Natural killer cell (primary cell): ENCODE measurements around the gene WDR3. TPM values are rescaled to one million over a fixed set of nuclear protein-coding genes. Genes with fewer than 3 reads are reported as not detected.

Experiments
- ATAC-seq, 3 donors: fragments of 150-1000 bp in 2 of 3; fragments of 200-7000 bp in 1 of 3; cut with Tn5 transposase; 1 replicate in 1 of 3; 2 replicates in 2 of 3; pipeline ENCODE4 v1.10.0; 2021; ENCODE audit warnings: mild to moderate bottlenecking in 2 of 3, moderate library complexity in 2 of 3
- DNase-seq, 2 donors: peaks; one replicate each; pipeline versions ENCODE4 v3.0.0 to v3.0.0-alpha.2; 2013 to 2021; ENCODE audit warnings: mixed read lengths in 1 of 2
- H3K27ac ChIP-seq: one replicate; pipeline ENCODE4 v1.5.1; 2013; ENCODE audit warnings: mild to moderate bottlenecking, low read length
- H3K27me3 ChIP-seq: one replicate; pipeline ENCODE4 v1.6.1; 2013; ENCODE audit warnings: low read length; ENCODE audit not compliant: control insufficient read depth, insufficient read depth
- H3K36me3 ChIP-seq: one replicate; pipeline ENCODE4 v1.6.1; 2013; ENCODE audit warnings: low read length; ENCODE audit not compliant: control insufficient read depth, insufficient read depth
- H3K4me1 ChIP-seq: one replicate; pipeline ENCODE4 v1.6.1; 2013; ENCODE audit warnings: low read length; ENCODE audit not compliant: control insufficient read depth, insufficient read depth
- H3K4me3 ChIP-seq: one replicate; pipeline ENCODE4 v1.5.1; 2013; ENCODE audit warnings: low read length
- H3K9me3 ChIP-seq: one replicate; pipeline ENCODE4 v1.6.1; 2013; ENCODE audit warnings: low read length; ENCODE audit not compliant: control insufficient read depth, insufficient read depth
- H3K27ac Mint-ChIP-seq, 2 donors: one replicate each; pipeline ENCODE4 v1.8.0; 2022; ENCODE audit warnings: mild to moderate bottlenecking in 2 of 2, mixed read lengths in 2 of 2, moderate library complexity in 1 of 2
- H3K27me3 Mint-ChIP-seq, 2 donors: one replicate each; pipeline ENCODE4 v1.8.0; 2022; ENCODE audit warnings: low read depth in 2 of 2, mixed read lengths in 2 of 2
- H3K36me3 Mint-ChIP-seq: one replicate; pipeline ENCODE4 v1.8.0; 2022; ENCODE audit warnings: mixed read lengths
- H3K4me1 Mint-ChIP-seq, 2 donors: one replicate each; pipeline ENCODE4 v1.8.0; 2022; ENCODE audit warnings: mixed read lengths in 2 of 2
- H3K4me3 Mint-ChIP-seq: one replicate; pipeline ENCODE4 v1.8.0; 2022; ENCODE audit warnings: mild to moderate bottlenecking, moderate library complexity, mixed read lengths
- H3K9me3 Mint-ChIP-seq, 2 donors: one replicate each; pipeline ENCODE4 v1.8.0; 2022; ENCODE audit warnings: mixed read lengths in 2 of 2
- CTCF ChIP-seq: fragments of 200-600 bp; IDR thresholded peaks from one replicate; pipeline ENCODE4 v1.8.0; 2022; ENCODE audit warnings: antibody characterized with exemption
- WGBS: methylation state at CpG from one replicate; pipeline ENCODE4 v1.1.7; 2013; ENCODE audit warnings: missing lambda C conversion rate; ENCODE audit not compliant: insufficient coverage; 5-methylcytosine and 5-hydroxymethylcytosine counted together
- intact Hi-C: fragments of 100-400 bp; cut with micrococcal nuclease; formaldehyde crosslinking; loops from one replicate; pipeline ENCODE4 v1.14.2; 2022
- total RNA-seq, 4 donors: library from RNA; stranded (reverse); fragments of 120-200 nt in 1 of 4; gene quantifications; one replicate each; pipeline versions ENCODE4 v1.2.3 to v1.2.4, GENCODE V29; 2013 to 2022

WDR3 gene
- total RNA-seq, 3 donors from 2014 or later (not counting 1 experiment from before 2014, with no cell fraction given), result 7.2 to 13.0 (median 8.3) TPM

GRCh38 chr1:117959364-117959763, 29.8 kb downstream of the WDR3 start:
- Mint-ChIP-seq H3K9me3 (no peaks in the 10 kb centered on the region), H3K27me3 (no peaks in the 10 kb centered on the region), H3K4me3 (no peak overlapping the region), H3K27ac (no peak overlapping the region), H3K36me3 (peaks cover 24% of the 10 kb centered on the region), H3K4me1 (no peaks in the 10 kb centered on the region)
- intact Hi-C loops, result no loop called here
- no peak overlapping the region for H3K27ac ChIP-seq
- H3K4me1 ChIP-seq, result no peaks in the 10 kb centered on the region
- ATAC-seq (no peak), DNase-seq (no peak)
- H3K27me3 ChIP-seq, result no peaks in the 10 kb centered on the region
- WGBS, result 100% methylated on average over 2 of the region's 3 CpGs
- H3K36me3 ChIP-seq, result peaks cover 60% of the 10 kb centered on the region
- no peak overlapping the region for H3K4me3 ChIP-seq
- no peaks in the 10 kb centered on the region for H3K9me3 ChIP-seq
- TF ChIP-seq CTCF, result no peak

- Histone ChIP-seq H3K4me3 (no peak overlapping the region), H3K36me3 (peaks cover 16% of the 10 kb centered on the region), H3K27me3 (no peaks in the 10 kb centered on the region), H3K4me1 (no peaks in the 10 kb centered on the region), H3K9me3 (no peaks in the 10 kb centered on the region), H3K27ac (no peak overlapping the region)
- intact Hi-C loops, result no loop called here
- no peaks in the 10 kb centered on the region for H3K4me1 Mint-ChIP-seq
- no peak overlapping the region for H3K4me3 Mint-ChIP-seq
- peaks cover 4% of the 10 kb centered on the region for H3K36me3 Mint-ChIP-seq
- no peaks in the 10 kb centered on the region for H3K27me3 Mint-ChIP-seq
- H3K9me3 Mint-ChIP-seq, result no peaks in the 10 kb centered on the region
- no peak overlapping the region for H3K27ac Mint-ChIP-seq
- ATAC-seq, result no peak
- no peak for TF ChIP-seq CTCF
- no peak for DNase-seq
- 97% methylated on average over 3 of the region's 3 CpGs for WGBS
Observed at GRCh38 chr1:117964290-117965038, 34.9 kb downstream of the WDR3 start.

GRCh38 chr1:117967477-117967876, 37.9 kb downstream of the WDR3 start:
- Mint-ChIP-seq H3K36me3 (no peaks in the 10 kb centered on the region), H3K4me1 (no peaks in the 10 kb centered on the region), H3K9me3 (no peaks in the 10 kb centered on the region), H3K4me3 (no peak overlapping the region), H3K27ac (no peak overlapping the region), H3K27me3 (peaks cover 0 to 15% of the 10 kb centered on the region in 2 donors)
- Histone ChIP-seq H3K4me3 (no peak overlapping the region), H3K4me1 (no peaks in the 10 kb centered on the region), H3K36me3 (peaks cover 2% of the 10 kb centered on the region), H3K27me3 (no peaks in the 10 kb centered on the region), H3K27ac (no peak overlapping the region), H3K9me3 (no peaks in the 10 kb centered on the region)
- TF ChIP-seq CTCF, result no peak
- intact Hi-C loops, result no loop called here
- ATAC-seq, result no peak
- DNase-seq, result no peak
- WGBS, result 70% methylated on average over 4 of the region's 4 CpGs

- H3K27ac ChIP-seq, result no peak overlapping the region
- no peaks in the 10 kb centered on the region for H3K27me3 ChIP-seq
- no peak for TF ChIP-seq CTCF
- Mint-ChIP-seq H3K27ac (no peak overlapping the region), H3K9me3 (no peaks in the 10 kb centered on the region), H3K27me3 (peaks cover 0 to 18% of the 10 kb centered on the region in 2 donors), H3K36me3 (no peaks in the 10 kb centered on the region), H3K4me3 (no peak overlapping the region), H3K4me1 (no peaks in the 10 kb centered on the region)
- H3K9me3 ChIP-seq, result no peaks in the 10 kb centered on the region
- ATAC-seq (no peak), DNase-seq (no peak)
- WGBS, result no CpG with 5 or more reads among the region's 1 CpG
- peaks cover 2% of the 10 kb centered on the region for H3K36me3 ChIP-seq
- no peaks in the 10 kb centered on the region for H3K4me1 ChIP-seq
- intact Hi-C loops, result no loop called here
- H3K4me3 ChIP-seq, result no peak overlapping the region
Observed at GRCh38 chr1:117967881-117968280, 38.3 kb downstream of the WDR3 start.
